ENCODE data around the gene BCL7A.
A peak's percentile ranks its signal among the peaks of the same experiment; 100 is the strongest.
"Not testable (repeated sequence)": the region's sequence is repeated elsewhere in the genome, so short reads cannot be mapped to it uniquely, and the experiment has no call there.

Gene BCL7A

GRCh38 chr12:122096591-122097149 lies 75.0 kb downstream of the BCL7A start:
- no peaks in the 10 kb centered on the region for H3K36me3 ChIP-seq (ENCODE audit: insufficient read depth, low read length)
- H3K9me3 ChIP-seq (replicated peaks; ENCODE audit: low read length), result no peaks in the 10 kb centered on the region
- peaks cover 51% of the 10 kb centered on the region for H3K4me1 ChIP-seq (ENCODE audit: control insufficient read depth, insufficient read depth, low read length)
- H3K27me3 ChIP-seq (ENCODE audit: control insufficient read depth, insufficient read depth, low read length), result no peaks in the 10 kb centered on the region
- H3K4me2 ChIP-seq (ENCODE audit: low read length), result peak overlapping the region; percentile 79
- H3K9ac ChIP-seq (ENCODE audit: low read depth, low read length), result peak overlapping the region; percentile 51
- peak overlapping the region; percentile 50 for H3K4me3 ChIP-seq (ENCODE audit: low read length)

DNA sequence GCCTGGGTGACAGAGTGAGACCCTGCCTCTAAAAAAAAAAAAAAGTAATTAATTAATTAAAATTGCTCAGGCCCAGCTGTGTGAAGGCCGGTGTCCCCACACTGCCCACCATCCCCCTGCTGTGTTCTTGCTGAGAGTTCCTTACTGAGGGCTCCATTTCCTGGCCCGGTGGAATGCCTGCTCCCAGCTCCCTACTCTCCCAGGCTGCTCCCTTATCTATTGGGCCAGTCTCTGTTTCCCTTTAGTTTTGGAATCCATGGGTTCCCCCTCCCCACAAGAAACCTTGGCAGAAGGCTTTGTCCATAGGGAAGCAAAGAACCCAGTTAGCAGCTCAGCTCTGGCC lies 75.9 kb downstream of the BCL7A start:
- H3K4me2 ChIP-seq (ENCODE audit: low read length), result peak overlapping the region; percentile 70
- no peaks in the 10 kb centered on the region for H3K9me3 ChIP-seq (replicated peaks; ENCODE audit: low read length)
- peak overlapping the region; percentile 26 for H3K4me3 ChIP-seq (ENCODE audit: low read length)
- peaks cover 54% of the 10 kb centered on the region for H3K4me1 ChIP-seq (ENCODE audit: control insufficient read depth, insufficient read depth, low read length)
- H3K27me3 ChIP-seq (ENCODE audit: control insufficient read depth, insufficient read depth, low read length), result no peaks in the 10 kb centered on the region
- H3K9ac ChIP-seq (ENCODE audit: low read depth, low read length), result peak overlapping the region; percentile 51
- no peaks in the 10 kb centered on the region for H3K36me3 ChIP-seq (ENCODE audit: insufficient read depth, low read length)

DNA sequence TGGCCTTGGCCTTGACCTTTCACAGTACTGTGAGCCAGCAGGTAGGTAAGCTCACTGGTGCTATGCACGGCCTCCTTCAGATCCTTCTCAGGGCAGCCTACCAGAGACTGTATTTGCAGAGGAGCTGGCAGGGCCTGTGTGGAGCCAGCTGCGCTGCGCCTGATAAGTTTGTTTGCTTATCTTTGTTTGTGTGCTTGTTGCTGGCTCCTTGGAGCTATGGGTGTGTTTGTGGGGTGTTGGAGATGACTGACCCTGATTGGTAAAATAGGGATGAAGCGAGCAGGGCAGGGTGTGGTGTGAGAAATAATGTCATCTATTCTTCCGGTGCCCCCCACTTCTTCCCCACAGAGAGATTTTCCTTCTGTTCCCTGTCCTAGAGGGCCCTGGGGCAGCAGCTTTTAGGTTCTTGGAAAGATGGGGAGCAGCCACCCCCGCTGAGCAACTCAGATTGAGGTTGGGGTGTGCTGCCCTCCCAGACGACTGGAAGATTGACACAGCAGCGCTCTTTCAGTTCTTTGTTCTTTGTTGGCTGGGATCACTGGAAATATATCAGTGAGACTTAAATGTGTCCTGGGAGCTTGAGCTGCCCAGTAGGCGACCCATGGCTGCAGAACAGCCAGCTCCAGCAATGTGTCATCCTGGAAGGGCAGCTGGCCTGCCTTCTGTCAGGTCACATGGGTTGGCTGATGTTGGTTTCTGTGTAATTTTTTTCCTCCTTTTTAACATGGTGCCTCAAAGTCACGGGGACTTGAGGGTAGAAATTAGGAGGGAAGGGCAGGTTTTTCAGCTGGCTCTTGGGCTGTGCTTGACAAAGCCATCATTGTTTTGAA lies 76.5 kb downstream of the BCL7A start:
- no peaks in the 10 kb centered on the region for H3K9me3 ChIP-seq (replicated peaks; ENCODE audit: low read length)
- H3K4me1 ChIP-seq (ENCODE audit: control insufficient read depth, insufficient read depth, low read length), result peaks cover 54% of the 10 kb centered on the region
- H3K9ac ChIP-seq (ENCODE audit: low read depth, low read length), result peak overlapping the region; percentile 51
- peak overlapping the region; percentile 40 for H3K4me3 ChIP-seq (ENCODE audit: low read length)
- H3K36me3 ChIP-seq (ENCODE audit: insufficient read depth, low read length), result no peaks in the 10 kb centered on the region
- no peaks in the 10 kb centered on the region for H3K27me3 ChIP-seq (ENCODE audit: control insufficient read depth, insufficient read depth, low read length)
- peak overlapping the region; percentile 70 for H3K4me2 ChIP-seq (ENCODE audit: low read length)

- Histone ChIP-seq H3K4me1 (ENCODE audit: control insufficient read depth, insufficient read depth, low read length) (peaks cover 54% of the 10 kb centered on the region), H3K27me3 (ENCODE audit: control insufficient read depth, insufficient read depth, low read length) (no peaks in the 10 kb centered on the region), H3K4me3 (ENCODE audit: low read length) (no peak overlapping the region), H3K9ac (ENCODE audit: low read depth, low read length) (no peak overlapping the region), H3K9me3 (replicated peaks; ENCODE audit: low read length) (no peaks in the 10 kb centered on the region), H3K36me3 (ENCODE audit: insufficient read depth, low read length) (no peaks in the 10 kb centered on the region), H3K4me2 (ENCODE audit: low read length) (no peak overlapping the region)
Measured at GRCh38 chr12:122099280-122099749, 77.6 kb downstream of the BCL7A start.

DNA sequence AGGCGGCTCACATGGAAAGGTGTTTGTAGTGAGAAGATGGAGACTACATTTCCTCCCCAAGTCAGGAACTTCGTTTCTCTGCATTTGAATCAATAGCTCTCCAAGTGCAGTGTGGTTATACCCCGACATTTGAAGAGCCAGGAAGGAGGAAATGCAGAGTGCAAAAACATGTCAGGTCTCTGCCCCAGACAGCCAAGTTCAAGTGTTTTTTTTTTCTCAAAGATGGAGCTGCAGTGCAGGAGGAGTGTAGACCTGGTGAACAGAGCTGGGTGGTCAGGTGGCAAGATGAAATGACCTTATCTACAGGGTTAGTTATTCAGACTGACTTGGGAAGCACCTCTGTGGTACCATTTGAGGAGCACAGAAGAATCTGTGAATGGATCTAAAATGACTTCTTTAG lies 78.2 kb downstream of the BCL7A start:
- Histone ChIP-seq H3K27me3 (ENCODE audit: control insufficient read depth, insufficient read depth, low read length) (no peaks in the 10 kb centered on the region), H3K4me3 (ENCODE audit: low read length) (no peak overlapping the region), H3K36me3 (ENCODE audit: insufficient read depth, low read length) (peaks cover 2% of the 10 kb centered on the region), H3K4me2 (ENCODE audit: low read length) (no peak overlapping the region), H3K9me3 (replicated peaks; ENCODE audit: low read length) (no peaks in the 10 kb centered on the region), H3K4me1 (ENCODE audit: control insufficient read depth, insufficient read depth, low read length) (peaks cover 51% of the 10 kb centered on the region), H3K9ac (ENCODE audit: low read depth, low read length) (no peak overlapping the region)

GRCh38 chr12:122100568-122100967 lies 78.9 kb downstream of the BCL7A start:
- no peaks in the 10 kb centered on the region for H3K9me3 ChIP-seq (replicated peaks; ENCODE audit: low read length)
- H3K4me2 ChIP-seq (ENCODE audit: low read length), result no peak overlapping the region
- no peak overlapping the region for H3K9ac ChIP-seq (ENCODE audit: low read depth, low read length)
- peaks cover 4% of the 10 kb centered on the region for H3K36me3 ChIP-seq (ENCODE audit: insufficient read depth, low read length)
- peaks cover 46% of the 10 kb centered on the region for H3K4me1 ChIP-seq (ENCODE audit: control insufficient read depth, insufficient read depth, low read length)
- no peak overlapping the region for H3K4me3 ChIP-seq (ENCODE audit: low read length)
- no peaks in the 10 kb centered on the region for H3K27me3 ChIP-seq (ENCODE audit: control insufficient read depth, insufficient read depth, low read length)

GRCh38 chr12:122102331-122102730 lies 80.6 kb downstream of the BCL7A start:
- Histone ChIP-seq H3K27me3 (ENCODE audit: control insufficient read depth, insufficient read depth, low read length) (no peaks in the 10 kb centered on the region), H3K9me3 (replicated peaks; ENCODE audit: low read length) (no peaks in the 10 kb centered on the region), H3K9ac (ENCODE audit: low read depth, low read length) (no peak overlapping the region), H3K4me1 (ENCODE audit: control insufficient read depth, insufficient read depth, low read length) (peaks cover 47% of the 10 kb centered on the region), H3K4me3 (ENCODE audit: low read length) (no peak overlapping the region), H3K4me2 (ENCODE audit: low read length) (no peak overlapping the region), H3K36me3 (ENCODE audit: insufficient read depth, low read length) (peaks cover 10% of the 10 kb centered on the region)

- Histone ChIP-seq H3K27me3 (ENCODE audit: control insufficient read depth, insufficient read depth, low read length) (no peaks in the 10 kb centered on the region), H3K9me3 (replicated peaks; ENCODE audit: low read length) (no peaks in the 10 kb centered on the region), H3K4me3 (ENCODE audit: low read length) (no peak overlapping the region), H3K36me3 (ENCODE audit: insufficient read depth, low read length) (peaks cover 10% of the 10 kb centered on the region), H3K4me1 (ENCODE audit: control insufficient read depth, insufficient read depth, low read length) (peaks cover 45% of the 10 kb centered on the region), H3K9ac (ENCODE audit: low read depth, low read length) (no peak overlapping the region), H3K4me2 (ENCODE audit: low read length) (no peak overlapping the region)
Measured at GRCh38 chr12:122104844-122105243, 83.2 kb downstream of the BCL7A start.

GRCh38 chr12:122105496-122105895 lies 83.8 kb downstream of the BCL7A start:
- H3K9me3 ChIP-seq (replicated peaks; ENCODE audit: low read length); H3K4me3 ChIP-seq (ENCODE audit: low read length); H3K4me2 ChIP-seq (ENCODE audit: low read length); H3K36me3 ChIP-seq (ENCODE audit: insufficient read depth, low read length); H3K9ac ChIP-seq (ENCODE audit: low read depth, low read length); H3K27me3 ChIP-seq (ENCODE audit: control insufficient read depth, insufficient read depth, low read length): not testable (repeated sequence)
- H3K4me1 ChIP-seq (ENCODE audit: control insufficient read depth, insufficient read depth, low read length), result peaks cover 44% of the 10 kb centered on the region

DNA sequence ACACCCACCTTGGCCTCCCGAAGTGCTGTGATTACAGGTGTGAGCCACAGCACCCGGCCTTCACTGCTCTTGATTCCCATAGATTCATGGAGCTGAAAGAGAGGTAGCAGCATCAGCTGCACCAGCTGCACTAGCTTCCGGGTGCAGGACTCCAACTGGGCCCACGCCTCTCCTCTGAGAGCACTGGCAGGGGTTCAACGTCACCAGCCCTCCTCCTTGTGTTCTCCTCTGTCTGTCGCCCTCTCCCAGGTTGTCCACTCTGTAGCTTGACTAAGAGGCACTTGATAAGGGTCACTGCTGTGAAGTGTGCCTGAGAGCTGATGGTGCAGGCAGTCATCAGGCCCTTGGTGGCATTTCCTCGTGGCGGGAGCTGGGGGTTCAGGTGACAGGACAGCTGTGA lies 85.2 kb downstream of the BCL7A start:
- peak overlapping the region; percentile 5 for H3K4me3 ChIP-seq (ENCODE audit: low read length)

DNA sequence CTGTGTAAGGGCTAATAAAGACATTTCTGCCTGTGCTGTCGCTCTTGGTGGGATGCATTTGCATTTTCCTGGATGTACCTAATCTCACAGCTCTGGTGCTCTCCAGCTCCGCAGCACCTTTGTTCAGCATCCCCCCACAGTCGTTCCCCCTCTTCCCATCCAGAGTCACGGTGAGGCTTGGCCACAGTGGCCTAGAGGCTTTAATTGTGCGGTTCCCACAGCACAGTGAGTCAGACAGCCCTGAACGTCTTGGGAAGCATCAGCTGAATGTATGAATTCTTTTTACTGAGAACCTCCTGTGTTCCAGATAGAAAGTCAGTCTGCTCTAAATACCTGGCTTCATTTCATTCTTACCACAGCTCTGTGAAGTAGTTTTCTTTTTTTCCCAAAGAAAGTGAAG lies 85.6 kb downstream of the BCL7A start:
- peak overlapping the region; percentile 37 for H3K9ac ChIP-seq (ENCODE audit: low read depth, low read length)
- H3K27me3 ChIP-seq (ENCODE audit: control insufficient read depth, insufficient read depth, low read length), result no peaks in the 10 kb centered on the region
- peaks cover 53% of the 10 kb centered on the region for H3K4me1 ChIP-seq (ENCODE audit: control insufficient read depth, insufficient read depth, low read length)
- no peaks in the 10 kb centered on the region for H3K9me3 ChIP-seq (replicated peaks; ENCODE audit: low read length)
- H3K4me2 ChIP-seq (ENCODE audit: low read length), result peak overlapping the region; percentile 45
- H3K4me3 ChIP-seq (ENCODE audit: low read length), result peak overlapping the region; percentile 5
- peaks cover 10% of the 10 kb centered on the region for H3K36me3 ChIP-seq (ENCODE audit: insufficient read depth, low read length)

More for the DNA sequence above, 85.2 kb downstream of the BCL7A start:
- peak overlapping the region; percentile 45 for H3K4me2 ChIP-seq (ENCODE audit: low read length)
- peaks cover 52% of the 10 kb centered on the region for H3K4me1 ChIP-seq (ENCODE audit: control insufficient read depth, insufficient read depth, low read length)
- no peaks in the 10 kb centered on the region for H3K27me3 ChIP-seq (ENCODE audit: control insufficient read depth, insufficient read depth, low read length)
- peaks cover 10% of the 10 kb centered on the region for H3K36me3 ChIP-seq (ENCODE audit: insufficient read depth, low read length)
- H3K9ac ChIP-seq (ENCODE audit: low read depth, low read length), result peak overlapping the region; percentile 37
- H3K9me3 ChIP-seq (replicated peaks; ENCODE audit: low read length), result no peaks in the 10 kb centered on the region

Measured in skeletal muscle satellite cell (primary cell).